CD4-positive, alpha-beta T cell treated with Interleukin-21 for 1 hour (primary cell): ENCODE results near the gene NXPH4.

Experiments used
- DNase-seq: peaks from one replicate; pipeline ENCODE4 v3.0.0-alpha.2; 2020

The NXPH4 gene

GRCh38 chr12:57248934-57249742, 32.5 kb downstream of the NXPH4 start:
- DNase-seq: no peak

- no peak for DNase-seq
Measured at GRCh38 chr12:57250541-57250940, 33.9 kb downstream of the NXPH4 start.

- no peak for DNase-seq
Measured at GRCh38 chr12:57250956-57251355, 34.4 kb downstream of the NXPH4 start, which contains the start of gene STAC3. Gene STAC3, minus strand, starts transcription at chr12:57251187. Its CDS starts 1,551 bp downstream, at chr12:57249636.

GRCh38 chr12:57254506-57255280, 38.1 kb downstream of the NXPH4 start:
- DNase-seq: no peak

DNA sequence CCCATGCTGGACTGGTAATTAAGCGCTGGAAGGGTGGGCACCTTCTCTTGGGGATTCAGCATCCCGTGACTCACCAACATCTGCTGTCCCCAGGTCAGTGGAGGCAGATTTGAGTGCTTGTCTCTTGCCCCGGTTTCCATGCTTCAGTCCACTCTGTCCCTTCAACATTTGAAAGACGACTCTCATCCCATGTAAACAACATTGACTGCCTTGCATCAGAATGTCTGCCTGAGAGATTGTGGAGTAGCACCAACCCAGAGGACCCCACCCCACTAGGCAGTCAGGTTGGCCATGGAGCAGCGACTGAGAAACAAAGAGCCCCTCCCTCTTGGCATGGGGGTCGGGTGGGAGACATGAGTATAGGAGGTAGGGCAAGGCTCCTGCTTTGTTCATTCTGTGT, 39.3 kb downstream of the NXPH4 start:
- no peak for DNase-seq

DNA sequence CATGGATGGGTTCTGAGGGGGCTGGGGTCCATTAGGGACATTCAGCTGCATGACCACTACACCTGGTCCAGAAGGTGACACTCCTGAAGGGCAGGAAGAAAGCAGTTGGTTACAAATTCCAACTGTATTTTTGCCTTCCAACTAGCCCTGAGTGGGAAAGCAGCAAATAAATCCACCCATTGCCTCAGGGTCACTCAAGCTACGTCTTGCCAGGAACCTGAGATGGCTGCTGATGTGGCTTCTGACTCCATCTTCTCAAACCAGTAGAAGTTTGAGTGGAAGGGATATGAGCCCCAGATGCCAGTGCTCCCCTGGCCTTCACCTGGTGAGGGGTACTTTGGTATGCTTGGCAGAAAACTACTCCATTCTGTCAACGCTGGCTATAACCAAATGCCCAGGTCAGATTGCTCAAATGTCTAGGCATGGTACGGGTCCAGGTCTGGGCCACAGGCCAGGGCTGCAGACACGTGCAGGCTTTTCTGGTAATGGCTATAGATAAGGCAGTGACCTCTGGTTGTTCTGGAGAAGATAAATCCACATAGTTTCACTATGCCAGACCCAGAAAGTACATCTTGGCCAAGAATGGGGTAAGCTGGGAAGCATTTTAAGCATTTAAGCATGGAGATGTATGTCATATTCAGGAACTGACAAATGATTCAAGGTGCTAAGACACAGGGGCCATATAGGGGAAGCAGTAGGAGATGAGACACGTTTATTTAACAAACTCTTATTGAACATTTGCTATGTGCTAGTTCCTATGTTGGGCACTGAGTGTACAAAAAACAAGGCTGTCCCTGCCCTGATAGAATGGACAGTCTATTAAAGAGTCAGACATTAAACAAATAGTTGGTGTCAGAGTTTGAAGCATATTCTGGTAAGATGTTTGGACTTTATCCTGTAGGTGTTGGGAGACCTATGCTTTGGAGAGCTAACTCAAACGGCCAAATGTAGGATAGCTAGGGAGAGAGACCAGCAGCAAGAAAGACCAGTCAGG, 42.7 kb downstream of the NXPH4 start:
- no peak for DNase-seq

DNA sequence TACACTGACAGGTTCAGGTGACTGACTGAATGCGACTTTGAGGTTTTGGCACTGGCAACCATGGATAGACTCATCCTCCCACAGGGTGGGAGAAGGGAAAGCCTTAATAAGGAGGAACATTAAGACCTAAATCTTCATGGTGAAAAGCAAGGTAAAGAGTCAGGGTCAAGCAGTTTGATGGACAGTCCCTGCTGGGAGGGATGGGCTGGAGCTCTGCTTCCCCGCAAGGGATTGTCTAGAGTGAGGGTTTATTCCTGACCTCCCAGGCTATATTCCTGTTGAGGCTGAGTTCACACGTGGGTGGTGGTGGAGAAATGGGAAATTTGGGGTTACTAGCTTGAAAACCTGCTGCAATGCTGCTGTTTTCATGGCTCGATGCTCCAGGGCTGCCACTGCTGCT, 43.8 kb downstream of the NXPH4 start:
- DNase-seq: no peak

- DNase-seq: no peak
Measured at GRCh38 chr12:57261428-57261865, 44.9 kb downstream of the NXPH4 start.

- DNase-seq: no peak
Measured at GRCh38 chr12:57262126-57262822, 45.7 kb downstream of the NXPH4 start.

DNA sequence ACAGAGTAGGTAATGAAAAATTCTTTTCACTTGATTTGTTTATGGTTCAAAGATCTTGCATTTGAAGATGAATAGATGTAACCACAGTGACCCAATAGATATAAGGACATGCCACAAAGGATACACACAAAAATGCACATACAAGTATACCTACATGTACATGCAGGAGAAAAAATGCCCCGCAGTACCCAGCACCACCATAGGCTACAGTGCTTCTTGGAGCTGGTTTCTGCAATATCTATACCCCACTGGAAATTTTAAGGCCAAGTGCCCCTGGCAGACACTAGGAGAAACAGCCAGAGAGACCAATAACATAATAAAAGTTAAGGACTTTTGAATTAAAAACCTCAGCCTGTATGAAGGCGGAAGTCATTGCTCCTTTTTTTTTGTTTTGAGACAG, 46.5 kb downstream of the NXPH4 start:
- DNase-seq: no peak

GRCh38 chr12:57266681-57267080, 50.1 kb downstream of the NXPH4 start:
- no peak for DNase-seq

DNA sequence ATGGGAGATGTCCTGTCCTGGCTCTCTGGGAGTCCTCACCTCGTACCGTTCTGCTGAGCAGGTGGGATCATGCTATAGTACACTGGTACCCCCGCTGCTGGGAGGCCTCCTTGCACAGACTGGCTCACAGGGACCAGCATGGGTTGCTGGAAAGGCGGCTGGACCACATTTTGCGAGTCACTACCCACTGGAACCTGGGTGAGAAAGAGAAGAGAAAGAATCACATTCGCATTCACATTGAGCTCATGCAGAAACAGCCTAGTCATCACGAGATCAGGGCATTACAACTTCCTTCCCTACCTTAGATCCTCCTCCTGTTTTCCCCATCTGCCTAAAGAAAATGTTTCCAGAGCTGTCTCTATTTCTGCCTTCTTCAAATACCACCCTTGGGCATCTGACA, 51.7 kb downstream of the NXPH4 start:
- DNase-seq: no peak

GRCh38 chr12:57270966-57271470, 54.4 kb downstream of the NXPH4 start:
- DNase-seq: no peak

- DNase-seq: no peak
Measured at GRCh38 chr12:57272337-57273151, 56.0 kb downstream of the NXPH4 start.

DNA sequence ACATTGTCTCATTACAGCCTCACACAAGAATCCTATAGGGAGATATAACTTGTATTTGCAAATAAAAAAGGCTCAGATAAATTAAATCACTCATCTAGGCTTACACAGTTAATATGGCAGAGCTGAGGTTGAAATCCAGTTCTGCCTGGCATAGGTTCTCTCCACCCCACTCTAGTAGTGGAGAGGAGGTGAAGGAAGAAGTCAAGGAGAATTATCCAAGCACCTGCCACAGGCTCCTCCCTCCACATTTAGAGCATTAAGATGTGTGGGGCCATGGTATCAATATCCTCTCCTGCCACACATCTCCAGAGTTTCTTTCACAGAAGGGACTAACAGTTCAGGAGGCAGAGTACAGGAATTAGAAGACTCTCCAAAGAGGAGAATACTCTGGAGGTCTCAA, 56.9 kb downstream of the NXPH4 start:
- DNase-seq: no peak
